ENCODE measurements around the gene ABAT.
"Not testable (repeated sequence)": the region's sequence is repeated elsewhere in the genome, so short reads cannot be mapped to it uniquely, and the experiment has no call there.

ABAT gene

GRCh38 chr16:8741636-8742035 lies 67.2 kb downstream of the ABAT start:
- H3K4me3 ChIP-seq (ENCODE audit: low read length) = no peak overlapping the region
- DNase-seq (ENCODE audit: low read depth) = no peak
- TF ChIP-seq CTCF (conservative IDR thresholded peaks at IDR 0.05; ENCODE audit: low read length) = no peak

DNA sequence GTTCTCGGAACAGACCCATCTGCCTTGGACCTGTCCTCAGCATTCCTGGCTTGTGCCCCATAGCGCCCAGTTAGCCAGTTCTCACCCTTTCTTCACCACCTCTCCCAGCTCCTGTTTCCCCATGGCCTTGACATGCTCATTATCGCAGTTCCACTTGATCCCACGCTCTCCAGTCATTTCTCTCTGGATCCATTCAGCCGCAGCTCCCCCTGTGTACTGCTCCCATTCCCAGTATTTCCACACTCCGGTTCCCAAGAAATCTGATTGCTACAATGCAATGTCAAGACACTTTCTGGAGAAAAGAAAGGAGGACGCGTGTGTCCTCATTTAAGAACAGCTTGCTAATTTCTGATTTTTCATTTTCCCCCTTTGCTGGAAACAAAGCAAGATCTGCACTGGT lies 67.7 kb downstream of the ABAT start:
- H3K4me3 ChIP-seq (ENCODE audit: low read length) = no peak overlapping the region
- no peak for DNase-seq (ENCODE audit: low read depth)
- no peak for TF ChIP-seq CTCF (conservative IDR thresholded peaks at IDR 0.05; ENCODE audit: low read length)

DNA sequence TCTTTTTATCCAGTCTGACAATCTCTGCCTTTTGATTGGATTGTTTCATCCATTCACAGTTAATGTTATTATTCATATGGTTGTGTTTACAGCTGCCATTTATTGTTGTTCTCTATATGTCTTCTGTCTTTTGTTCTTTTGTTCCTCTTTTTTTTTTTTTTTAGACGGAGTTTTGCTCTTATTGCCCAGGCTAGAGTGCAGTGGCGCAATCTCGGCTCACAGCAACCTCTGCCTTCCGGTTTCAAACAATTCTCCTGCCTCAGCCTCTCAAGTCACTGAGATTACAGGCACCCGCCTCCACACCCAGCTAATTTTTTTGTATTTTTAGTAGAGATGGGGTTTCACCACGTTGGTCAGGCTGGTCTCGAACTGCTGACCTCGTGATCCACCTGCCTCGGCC lies 74.5 kb downstream of the ABAT start:
- not testable (repeated sequence) for H3K4me3 ChIP-seq (ENCODE audit: low read length); DNase-seq (ENCODE audit: low read depth)

- DNase-seq (ENCODE audit: low read depth) = peak; percentile 83
- no peak for TF ChIP-seq CTCF (conservative IDR thresholded peaks at IDR 0.05; ENCODE audit: low read length)
- no peak overlapping the region for H3K4me3 ChIP-seq (ENCODE audit: low read length)
Observed at GRCh38 chr16:8751481-8752311, 77.3 kb downstream of the ABAT start.

- no peak for DNase-seq (ENCODE audit: low read depth)
- no peak for TF ChIP-seq CTCF (conservative IDR thresholded peaks at IDR 0.05; ENCODE audit: low read length)
- H3K4me3 ChIP-seq (ENCODE audit: low read length) = no peak overlapping the region
Observed at GRCh38 chr16:8752706-8753105, 78.3 kb downstream of the ABAT start.

DNA sequence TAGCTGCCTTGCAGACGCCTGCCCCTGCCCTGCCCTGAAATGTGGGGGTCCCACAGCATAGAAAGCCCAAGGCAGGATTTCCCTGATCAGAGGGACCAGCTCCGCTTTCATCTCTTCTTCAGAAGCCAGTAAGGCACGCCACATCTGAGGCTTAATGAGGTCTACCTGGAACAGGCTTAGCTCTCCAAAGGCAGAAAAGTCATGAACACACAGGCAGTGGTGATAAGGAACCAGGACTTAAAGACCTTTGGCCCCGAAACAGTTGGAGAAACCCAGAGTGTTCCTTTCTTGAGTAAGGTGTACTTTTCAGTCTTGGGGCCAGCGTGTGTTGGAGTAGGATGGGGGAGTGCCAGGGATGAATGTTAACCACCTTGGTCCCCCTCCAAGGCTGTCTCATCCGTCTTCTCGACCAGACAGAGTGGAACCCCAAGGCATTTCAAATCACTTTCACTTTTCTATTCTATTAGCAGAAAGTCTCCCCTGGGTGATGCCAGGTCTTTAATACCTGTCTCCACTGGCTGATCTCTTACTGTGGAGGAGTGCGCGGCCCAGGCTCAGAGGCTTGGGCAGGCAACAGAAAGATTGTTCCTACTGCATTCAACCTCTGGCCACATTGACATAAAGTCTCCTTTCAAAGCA lies 79.1 kb downstream of the ABAT start:
- no peak for DNase-seq (ENCODE audit: low read depth)
- no peak overlapping the region for H3K4me3 ChIP-seq (ENCODE audit: low read length)
- TF ChIP-seq CTCF (conservative IDR thresholded peaks at IDR 0.05; ENCODE audit: low read length) = no peak

- TF ChIP-seq CTCF (conservative IDR thresholded peaks at IDR 0.05; ENCODE audit: low read length) = no peak
- no peak for DNase-seq (ENCODE audit: low read depth)
- no peak overlapping the region for H3K4me3 ChIP-seq (ENCODE audit: low read length)
Observed at GRCh38 chr16:8756755-8757154, 82.3 kb downstream of the ABAT start.

All from AG10803 (cell line).